OCI-M2 (cell line): ENCODE measurements around the gene GALR1.
"Not testable (repeated sequence)": the region's sequence is repeated elsewhere in the genome, so short reads cannot be mapped to it uniquely, and the experiment has no call there.

Experiments used
- DNase-seq: peaks from one replicate; lab custom pipeline; 2025; ENCODE audit not compliant: unreplicated experiment; lab: John Stamatoyannopoulos, UW

GALR1 gene

GRCh38 chr18:77250926-77251729 is 1.5 kb downstream of the GALR1 start:
- no peak for DNase-seq

DNA sequence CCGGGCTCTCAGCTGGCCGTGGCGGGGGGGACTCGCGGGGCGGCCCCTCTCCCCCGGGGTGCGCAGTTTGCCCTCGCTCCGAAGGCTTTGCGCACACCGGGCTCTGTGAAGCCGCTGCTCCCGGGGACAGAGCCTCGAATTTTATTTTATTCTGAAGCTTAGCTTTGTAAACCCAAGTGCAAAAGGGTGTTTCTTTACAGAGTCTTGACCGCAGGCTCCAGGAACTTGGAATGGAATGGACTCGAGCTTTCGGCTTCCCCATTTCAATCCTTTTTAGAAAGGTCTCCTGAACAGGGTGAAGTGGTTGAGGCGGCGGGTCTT is 2.0 kb downstream of the GALR1 start:
- no peak for DNase-seq

DNA sequence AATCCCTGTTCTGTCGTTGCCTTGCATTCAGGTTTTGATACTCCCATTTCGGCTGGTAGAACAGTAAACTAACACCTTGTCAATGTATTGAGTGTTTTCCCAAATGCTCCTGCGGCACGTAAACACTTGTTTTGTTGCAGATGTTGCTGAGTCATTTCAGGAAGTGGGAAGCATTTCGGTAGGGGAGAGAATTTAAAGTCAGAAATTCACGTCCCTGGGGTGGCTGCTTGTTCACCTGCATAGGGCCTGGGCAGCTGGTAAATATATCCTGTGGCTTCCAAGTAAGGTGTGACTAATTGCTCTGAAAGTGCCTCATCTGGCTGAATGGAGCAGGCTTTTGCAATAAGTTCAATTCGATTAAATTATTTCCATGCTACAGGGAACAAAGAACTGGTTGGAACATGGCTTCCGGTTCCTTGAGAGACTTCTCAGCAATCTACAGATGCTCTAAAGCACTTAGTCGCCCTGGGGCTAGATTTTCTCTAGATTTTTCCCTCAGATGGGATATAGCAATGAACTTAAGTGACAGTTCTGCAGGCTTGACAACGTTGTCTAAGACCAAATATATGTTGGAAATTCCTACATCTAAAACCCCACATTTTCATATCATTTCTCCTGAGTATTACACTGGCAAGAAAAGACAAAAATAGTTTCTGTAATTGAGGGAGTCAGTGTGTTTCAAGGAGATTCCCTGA is 5.2 kb downstream of the GALR1 start:
- no peak for DNase-seq

DNA sequence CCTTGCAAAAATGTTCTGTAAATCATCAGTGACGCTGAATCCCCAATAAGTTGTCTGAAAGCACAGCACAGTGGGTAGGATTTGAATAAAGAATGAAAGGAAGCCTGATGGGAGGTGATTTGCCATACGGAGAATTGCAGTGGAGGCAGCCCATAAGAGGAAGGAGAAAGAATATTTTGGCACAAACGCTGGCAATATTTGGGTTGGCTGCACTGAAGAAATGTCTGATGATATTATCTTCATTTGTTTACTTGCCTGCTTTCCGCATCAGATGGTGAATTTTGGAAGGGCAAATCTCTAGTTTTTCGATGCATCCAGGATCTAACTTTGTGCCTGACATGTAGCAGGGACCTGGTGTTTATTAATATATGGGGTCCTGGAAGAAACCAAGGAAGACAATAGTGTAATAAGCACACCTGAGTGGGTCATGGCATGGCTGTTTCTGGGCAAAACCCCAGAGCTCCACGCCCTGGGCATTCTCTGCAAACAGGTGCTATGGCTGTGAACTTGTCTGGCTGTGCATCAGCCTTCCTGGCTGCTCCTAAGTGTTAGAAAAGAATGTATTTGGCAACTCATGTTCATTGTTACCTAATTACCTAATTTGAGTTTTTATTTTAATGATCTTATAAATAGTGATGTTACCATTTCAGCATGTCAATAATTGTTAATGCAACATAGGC is 5.9 kb downstream of the GALR1 start:
- no peak for DNase-seq

DNA sequence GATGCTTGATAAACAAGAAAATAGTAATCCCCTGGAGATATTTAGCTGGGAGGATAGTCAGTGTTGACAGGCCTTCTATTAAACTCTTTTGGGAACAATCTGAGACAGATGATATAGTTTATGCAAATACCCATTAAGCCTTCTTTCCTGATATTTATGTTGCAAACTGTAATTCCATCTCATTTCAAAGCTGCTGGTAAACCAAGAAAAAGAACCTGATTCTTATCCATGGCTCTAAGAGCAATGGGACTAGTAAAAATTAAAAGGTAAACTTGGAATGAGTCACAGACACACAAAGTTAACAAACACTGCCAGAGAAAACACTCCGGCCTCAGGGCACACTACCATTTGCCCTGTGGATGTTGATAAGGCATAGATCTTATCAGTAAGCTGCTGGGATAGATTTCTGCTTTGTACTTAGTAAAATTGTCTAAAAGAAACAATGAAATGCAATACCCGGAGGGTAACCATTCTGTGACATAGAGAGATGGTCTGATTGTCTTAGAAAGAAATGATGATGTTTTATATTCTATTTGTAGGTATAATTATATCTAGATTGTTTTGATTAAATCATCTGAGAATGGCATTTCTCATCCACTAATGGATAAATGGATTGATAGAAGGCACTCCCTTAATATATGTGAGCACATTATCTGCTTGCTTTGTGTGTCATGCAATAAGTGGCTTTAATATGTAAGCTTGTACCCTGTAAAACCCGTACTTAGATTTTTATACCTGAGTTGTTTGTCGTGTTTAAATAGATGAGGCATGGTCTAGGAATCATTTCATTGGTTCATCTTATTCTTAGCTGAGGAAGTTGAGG is 13.2 kb downstream of the GALR1 start:
- DNase-seq, result no peak

- no peak for DNase-seq
Measured at GRCh38 chr18:77263466-77263763, 13.8 kb downstream of the GALR1 start.

GRCh38 chr18:77267969-77268368 is 18.3 kb downstream of the GALR1 start:
- no peak for DNase-seq

DNA sequence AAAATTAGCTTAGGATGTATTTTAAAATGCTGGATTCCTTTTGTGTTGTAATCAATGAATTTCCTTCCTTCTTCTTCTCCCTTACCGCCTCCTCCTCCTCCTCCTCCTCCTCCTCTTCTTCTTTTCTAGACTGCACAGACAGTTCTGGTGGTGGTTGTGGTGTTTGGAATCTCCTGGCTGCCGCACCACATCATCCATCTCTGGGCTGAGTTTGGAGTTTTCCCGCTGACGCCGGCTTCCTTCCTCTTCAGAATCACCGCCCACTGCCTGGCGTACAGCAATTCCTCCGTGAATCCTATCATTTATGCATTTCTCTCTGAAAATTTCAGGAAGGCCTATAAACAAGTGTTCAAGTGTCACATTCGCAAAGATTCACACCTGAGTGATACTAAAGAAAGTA is 18.8 kb downstream of the GALR1 start:
- DNase-seq, result no peak

DNA sequence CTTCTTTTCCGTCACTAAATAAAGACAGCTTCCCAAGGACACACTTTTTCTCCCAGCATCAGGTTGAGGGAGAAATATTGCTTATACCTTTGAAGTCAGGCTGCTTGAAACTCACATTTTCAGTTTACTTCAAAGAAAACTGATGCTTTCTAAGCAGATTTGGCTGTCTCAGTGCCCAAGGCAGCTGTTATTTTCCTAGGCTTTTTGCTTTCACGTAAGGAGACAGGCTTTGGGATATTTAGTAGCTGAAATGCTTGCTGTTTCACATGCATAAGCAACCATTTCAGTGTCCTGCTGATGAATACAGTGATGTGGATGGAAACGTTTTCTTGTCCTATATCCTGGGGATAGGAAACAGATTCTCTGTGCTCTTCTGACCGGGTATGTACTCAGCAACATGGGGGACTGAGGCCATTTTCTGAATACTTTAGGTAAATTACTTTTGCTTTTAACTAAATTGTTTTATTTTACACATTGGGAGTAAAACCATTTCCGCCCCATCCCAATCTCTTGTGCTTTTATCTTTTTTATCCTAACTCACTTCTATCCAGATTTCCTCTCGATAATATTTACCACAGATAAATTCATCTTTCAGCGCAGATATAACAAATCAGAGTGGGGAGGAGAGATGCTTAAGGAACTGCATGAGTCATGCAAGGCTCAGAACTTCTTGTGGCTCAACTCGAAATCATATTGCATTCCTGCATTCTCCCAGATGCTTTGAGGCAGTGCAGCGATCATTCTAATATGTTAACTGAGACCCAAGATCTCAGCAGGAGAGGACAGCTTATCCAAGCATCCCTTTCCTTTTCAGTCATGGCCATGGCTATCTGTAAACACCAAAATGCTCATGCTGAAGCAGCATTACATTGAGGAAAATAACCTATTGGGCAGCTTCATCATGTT is 22.2 kb downstream of the GALR1 start:
- DNase-seq, result no peak

- not testable (repeated sequence) for DNase-seq
Measured at GRCh38 chr18:77290841-77291240, 41.2 kb downstream of the GALR1 start.

DNA sequence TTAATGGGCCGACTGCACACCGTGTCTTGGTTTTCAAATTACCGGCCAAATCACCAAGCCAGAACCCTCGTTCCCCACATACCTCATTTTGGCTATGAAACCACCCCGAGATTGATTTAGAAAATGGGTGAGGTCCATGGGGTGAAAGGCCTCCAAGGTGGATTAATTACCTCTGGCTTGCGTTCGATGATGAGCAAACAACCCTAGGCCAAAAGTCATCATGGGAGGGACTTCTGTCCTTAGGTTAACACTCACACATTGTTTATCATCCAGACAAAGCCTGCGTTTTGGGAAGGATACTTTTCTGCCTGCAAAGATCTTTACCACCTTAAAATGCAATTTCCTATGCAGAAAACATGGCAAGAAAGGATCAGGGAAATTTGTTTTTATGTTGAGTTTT is 48.5 kb downstream of the GALR1 start:
- no peak for DNase-seq

GRCh38 chr18:77299706-77300105 is 50.1 kb downstream of the GALR1 start:
- DNase-seq, result no peak

- DNase-seq, result no peak
Measured at GRCh38 chr18:77300579-77300978, 50.9 kb downstream of the GALR1 start.

DNA sequence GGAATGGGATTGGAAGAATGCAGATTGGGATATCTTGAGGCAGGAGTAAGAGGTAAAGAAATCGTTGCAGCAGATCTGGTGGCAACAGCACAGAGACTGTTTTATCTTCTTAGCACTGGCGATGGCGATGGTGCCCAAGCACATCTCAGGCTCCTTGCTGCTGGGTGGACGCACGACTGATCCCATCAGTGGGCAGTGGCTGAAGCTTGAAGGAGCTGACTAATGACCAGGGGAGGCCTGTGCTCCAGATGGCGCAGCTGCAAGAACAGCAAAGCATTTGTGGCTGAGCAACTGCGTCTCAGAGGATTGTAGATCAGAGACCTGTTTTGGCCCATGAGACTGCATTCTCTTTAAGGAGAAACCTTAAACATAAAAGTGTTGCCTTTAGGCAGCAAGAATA is 54.6 kb downstream of the GALR1 start:
- no peak for DNase-seq

DNA sequence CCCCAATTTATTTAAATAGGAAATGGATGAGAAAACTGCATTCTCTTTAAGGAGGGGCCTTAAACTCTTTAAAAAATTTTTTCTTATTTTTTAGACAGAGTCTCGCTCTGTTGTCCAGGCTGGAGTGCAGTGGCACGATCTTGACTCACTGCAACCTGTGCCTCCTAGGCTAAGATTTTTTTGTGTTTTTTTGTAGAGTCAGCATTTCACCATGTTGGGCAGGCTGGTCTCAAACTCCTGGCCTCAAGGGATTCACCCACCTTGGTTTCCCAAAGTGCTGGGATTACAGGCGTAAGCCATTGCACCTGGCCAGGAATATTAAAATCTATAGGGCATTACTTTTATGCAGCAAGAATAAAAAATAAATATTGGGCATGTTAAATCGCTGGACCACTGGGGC is 56.0 kb downstream of the GALR1 start:
- DNase-seq, result no peak

DNA sequence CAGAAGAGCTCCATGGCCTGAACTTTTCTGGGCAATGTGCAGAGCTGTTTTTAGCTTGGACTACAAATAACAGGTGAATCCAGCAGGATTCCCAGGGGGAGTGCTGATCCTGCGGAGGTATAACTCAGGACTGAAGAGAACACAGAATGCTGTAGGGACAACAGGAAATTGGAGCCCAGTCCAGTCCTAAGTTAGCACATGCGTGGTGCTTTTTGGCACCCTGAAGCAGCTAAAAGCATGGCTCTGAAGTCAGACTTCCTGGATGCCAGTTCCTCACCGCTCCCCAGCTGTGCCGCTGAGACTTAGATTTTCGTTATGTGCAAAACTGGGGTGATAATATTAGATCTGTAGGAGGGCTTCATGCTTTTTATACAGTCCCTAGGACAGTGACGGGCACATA is 58.6 kb downstream of the GALR1 start:
- DNase-seq, result no peak

DNA sequence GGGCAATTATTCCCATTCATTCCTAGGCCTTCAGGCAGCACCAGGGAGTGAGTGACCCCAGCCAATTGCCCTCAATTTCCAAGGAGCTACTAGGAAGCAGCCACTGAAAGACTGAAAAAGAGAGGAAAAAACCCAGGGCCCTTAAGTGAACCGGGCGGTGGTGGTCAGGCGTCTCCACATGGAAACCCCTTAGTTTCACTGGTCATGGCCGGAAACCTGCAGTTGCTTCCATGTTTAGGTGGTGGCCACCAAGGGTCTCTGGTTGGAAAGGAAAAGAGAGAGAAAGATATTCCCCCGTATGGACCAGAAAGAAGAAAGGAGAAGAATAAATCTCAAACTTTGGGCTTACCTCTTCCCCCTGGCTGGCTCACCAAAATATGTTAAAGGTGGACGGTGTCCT is 64.9 kb downstream of the GALR1 start:
- no peak for DNase-seq

DNA sequence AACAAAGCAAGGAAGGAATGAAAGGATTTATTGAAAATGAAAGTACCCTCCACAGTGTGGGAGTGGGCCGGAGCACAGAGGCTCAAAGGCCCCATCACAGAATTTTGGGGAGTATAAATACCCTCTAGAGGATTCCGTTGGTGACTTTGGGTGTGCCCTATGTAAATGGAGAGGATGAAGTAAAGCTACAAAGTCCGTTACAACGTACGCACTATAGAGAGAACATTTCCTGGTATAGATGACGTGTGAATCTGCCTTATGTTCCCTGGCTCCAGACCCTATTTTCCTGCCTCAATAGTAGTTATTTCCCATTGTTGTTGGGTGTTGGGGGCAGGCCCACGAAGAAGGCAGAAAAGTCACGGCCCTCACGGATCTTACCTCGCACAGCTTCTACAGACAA is 65.3 kb downstream of the GALR1 start:
- DNase-seq, result no peak

DNA sequence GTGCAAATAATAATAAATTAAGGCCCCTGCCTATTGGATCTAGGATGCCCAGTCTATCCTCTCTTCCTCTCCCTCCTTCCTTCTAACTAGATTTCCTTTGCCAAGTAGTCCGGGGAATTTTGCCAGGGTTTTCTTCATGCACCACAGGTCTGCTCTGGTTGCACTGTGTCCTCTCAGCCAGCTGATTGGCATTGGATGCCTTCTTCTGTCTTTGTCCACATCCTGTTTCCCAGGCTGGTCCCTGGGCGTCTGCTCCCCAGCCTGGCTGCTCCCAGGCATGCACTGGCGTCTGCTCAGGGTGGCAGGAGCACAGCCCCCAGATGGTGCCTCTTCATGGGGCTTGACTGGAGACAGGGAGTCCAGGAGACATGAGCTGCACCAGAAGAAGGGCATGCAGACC is 66.4 kb downstream of the GALR1 start:
- no peak for DNase-seq

DNA sequence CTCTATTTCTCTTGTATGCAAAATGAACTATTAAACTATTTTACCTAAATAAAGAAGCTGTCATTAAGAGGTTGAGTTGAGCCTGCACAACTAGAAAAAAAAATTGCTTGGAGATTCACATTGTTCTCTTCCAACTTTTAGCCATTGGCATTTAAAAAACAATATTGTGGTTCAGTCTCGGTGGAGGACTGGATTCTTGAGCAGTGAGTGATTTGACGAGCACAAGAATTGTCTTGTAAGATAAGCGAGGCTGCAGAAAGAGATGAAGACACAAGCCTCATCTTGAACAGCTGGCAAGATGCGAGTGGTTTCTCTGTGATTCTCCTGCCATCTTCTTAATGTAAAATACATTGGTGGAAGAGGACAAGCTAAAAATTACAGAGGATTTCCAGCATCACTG is 67.0 kb downstream of the GALR1 start:
- DNase-seq, result no peak
